Skeletal muscle tissue (tissue), 4 donors: ENCODE measurements around the gene NPM1. TPM values are rescaled to one million over a fixed set of nuclear protein-coding genes. Genes with fewer than 3 reads are reported as not detected.
A peak's percentile ranks its signal among the peaks of the same experiment; 100 is the strongest.

ENCODE experiments used
- H3K27ac ChIP-seq: one replicate; pipeline ENCODE4 v1.7.0; 2013; ENCODE audit warnings: mild to moderate bottlenecking, low read depth, low read length, inconsistent platforms
- H3K27me3 ChIP-seq, 3 donors: one replicate each; pipeline ENCODE4 v1.7.0; 2013; ENCODE audit warnings: low read length in 3 of 3; ENCODE audit not compliant: control insufficient read depth in 3 of 3, insufficient read depth in 3 of 3
- H3K36me3 ChIP-seq, 3 donors: one replicate each; pipeline ENCODE4 v1.7.0; 2013; ENCODE audit warnings: low read length in 3 of 3; ENCODE audit not compliant: control insufficient read depth in 3 of 3, insufficient read depth in 3 of 3
- H3K4me1 ChIP-seq, 3 donors: one replicate each; pipeline ENCODE4 v1.7.0; 2013; ENCODE audit warnings: low read length in 3 of 3, mild to moderate bottlenecking in 3 of 3; ENCODE audit not compliant: control insufficient read depth in 3 of 3, insufficient read depth in 3 of 3
- H3K4me3 ChIP-seq, 3 donors: one replicate each; pipeline ENCODE4 v1.7.0; 2013; ENCODE audit warnings: low read length in 3 of 3
- H3K9ac ChIP-seq, 3 donors: one replicate each; pipeline ENCODE4 v1.7.0; 2013; ENCODE audit warnings: low read length in 3 of 3, mild to moderate bottlenecking in 3 of 3, moderate library complexity in 2 of 3, low read depth in 1 of 3
- H3K9me3 ChIP-seq, 3 donors: one replicate each; pipeline ENCODE4 v1.7.0; 2013; ENCODE audit warnings: low read length in 3 of 3; ENCODE audit not compliant: control insufficient read depth in 3 of 3
- total RNA-seq: library from RNA; depleted of rRNA; stranded (reverse); fragments of >200 nt; gene quantifications from one replicate; pipeline ENCODE4 v1.2.3, GENCODE V29; 2014
- donor health status: Osteomylitis.

The NPM1 gene
- total RNA-seq, 1 donor from 2014 or later, result 713 TPM

DNA sequence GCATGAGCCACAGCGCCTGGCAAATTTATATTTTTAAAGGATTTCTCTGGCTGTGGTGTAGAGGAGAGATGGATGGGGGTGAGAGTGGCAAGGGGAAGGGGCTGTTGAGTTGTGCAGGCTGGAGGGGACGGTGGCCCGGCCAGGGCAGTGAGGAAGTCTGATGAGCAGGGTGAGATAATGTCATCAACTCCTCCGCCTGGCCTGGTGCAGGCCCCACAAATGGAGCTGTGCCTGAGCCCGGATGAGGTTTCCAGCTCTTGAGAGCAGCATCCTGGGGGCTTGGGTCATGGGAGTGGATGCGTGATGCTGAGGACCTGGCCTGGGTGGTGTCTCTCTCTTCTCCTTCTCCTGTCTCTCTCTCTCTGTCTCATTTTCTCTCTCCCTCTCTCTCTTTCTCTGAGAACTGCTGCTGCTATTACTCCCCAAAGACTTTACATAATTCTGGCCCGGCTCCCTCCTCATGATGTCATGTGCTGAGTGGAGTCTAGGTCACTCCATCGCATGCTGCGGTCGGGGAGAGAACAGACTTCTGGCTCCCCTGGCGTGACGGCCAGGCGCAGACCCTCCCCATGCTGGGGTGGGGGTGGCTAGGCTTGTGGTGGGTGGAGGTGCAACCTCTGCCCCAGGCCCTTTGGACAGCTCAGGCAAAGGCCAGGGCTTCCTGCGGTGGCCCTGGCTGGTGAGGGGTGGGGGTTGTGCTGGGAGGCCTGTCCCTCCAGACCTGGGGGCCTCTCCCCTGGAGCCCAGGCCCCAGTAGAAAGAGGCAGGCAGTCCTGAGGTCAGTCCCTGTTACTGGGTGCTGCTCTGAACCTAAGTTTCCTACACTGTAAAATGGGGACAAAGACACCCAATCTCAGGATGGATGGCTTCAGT lies 58.2 kb downstream of the NPM1 start:
- Histone ChIP-seq H3K9ac (no peak overlapping the region), H3K4me1 (peaks cover 5 to 15% (median 9%) of the 10 kb centered on the region in 3 donors), H3K27me3 (no peaks in the 10 kb centered on the region), H3K36me3 (no peaks in the 10 kb centered on the region), H3K9me3 (no peaks in the 10 kb centered on the region), H3K4me3 (no peak overlapping the region), H3K27ac (no peak overlapping the region)

DNA sequence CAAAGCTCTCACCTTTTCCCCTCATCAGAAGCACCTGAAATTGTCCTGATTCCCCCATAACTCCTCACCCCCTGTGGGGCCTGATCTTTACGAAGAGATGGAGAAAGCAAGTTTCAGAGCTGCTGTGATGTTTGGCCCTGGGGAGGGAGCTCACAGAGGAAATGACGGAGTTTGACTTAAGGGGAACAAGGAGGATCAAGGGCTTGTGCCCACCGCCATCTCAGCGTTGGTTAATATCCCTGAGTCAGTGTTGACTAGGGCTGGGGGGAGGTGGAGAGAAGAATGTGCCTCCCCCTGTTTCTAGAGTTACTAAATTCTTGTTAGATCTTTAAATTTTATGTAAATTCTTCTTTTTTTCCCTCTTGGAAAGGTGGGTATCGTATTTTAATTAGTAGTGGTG lies 59.6 kb downstream of the NPM1 start:
- Histone ChIP-seq H3K4me1 (peaks cover 5 to 16% (median 8%) of the 10 kb centered on the region in 3 donors), H3K27me3 (no peaks in the 10 kb centered on the region), H3K4me3 (no peak overlapping the region), H3K9ac (no peak overlapping the region), H3K27ac (no peak overlapping the region), H3K36me3 (no peaks in the 10 kb centered on the region), H3K9me3 (no peaks in the 10 kb centered on the region)

DNA sequence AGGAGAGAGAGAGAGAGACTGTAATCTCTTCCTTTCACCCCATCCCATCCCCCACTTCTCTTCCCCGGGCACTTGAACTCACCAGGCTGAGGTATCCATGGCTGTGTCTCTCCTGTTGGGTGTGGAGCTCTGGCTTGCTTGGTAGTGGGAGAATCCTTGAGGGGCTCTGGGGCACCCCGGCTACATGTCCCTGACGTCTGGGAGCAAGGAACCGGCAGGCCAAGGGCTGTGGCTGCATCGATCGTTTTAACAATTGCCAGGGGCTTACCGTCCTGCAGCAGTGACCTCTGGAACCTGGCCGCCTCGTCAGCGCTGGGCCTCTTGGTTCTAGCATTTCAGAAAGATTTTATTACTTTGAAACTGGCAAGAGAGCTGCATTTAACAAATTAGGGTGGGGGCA lies 61.8 kb downstream of the NPM1 start:
- H3K36me3 ChIP-seq, result no peaks in the 10 kb centered on the region
- H3K27me3 ChIP-seq, result no peaks in the 10 kb centered on the region
- H3K9ac ChIP-seq, result no peak overlapping the region
- no peaks in the 10 kb centered on the region for H3K9me3 ChIP-seq
- H3K4me3 ChIP-seq, result no peak overlapping the region
- no peak overlapping the region for H3K27ac ChIP-seq
- peaks cover 4 to 16% (median 8%) of the 10 kb centered on the region in 3 donors for H3K4me1 ChIP-seq

DNA sequence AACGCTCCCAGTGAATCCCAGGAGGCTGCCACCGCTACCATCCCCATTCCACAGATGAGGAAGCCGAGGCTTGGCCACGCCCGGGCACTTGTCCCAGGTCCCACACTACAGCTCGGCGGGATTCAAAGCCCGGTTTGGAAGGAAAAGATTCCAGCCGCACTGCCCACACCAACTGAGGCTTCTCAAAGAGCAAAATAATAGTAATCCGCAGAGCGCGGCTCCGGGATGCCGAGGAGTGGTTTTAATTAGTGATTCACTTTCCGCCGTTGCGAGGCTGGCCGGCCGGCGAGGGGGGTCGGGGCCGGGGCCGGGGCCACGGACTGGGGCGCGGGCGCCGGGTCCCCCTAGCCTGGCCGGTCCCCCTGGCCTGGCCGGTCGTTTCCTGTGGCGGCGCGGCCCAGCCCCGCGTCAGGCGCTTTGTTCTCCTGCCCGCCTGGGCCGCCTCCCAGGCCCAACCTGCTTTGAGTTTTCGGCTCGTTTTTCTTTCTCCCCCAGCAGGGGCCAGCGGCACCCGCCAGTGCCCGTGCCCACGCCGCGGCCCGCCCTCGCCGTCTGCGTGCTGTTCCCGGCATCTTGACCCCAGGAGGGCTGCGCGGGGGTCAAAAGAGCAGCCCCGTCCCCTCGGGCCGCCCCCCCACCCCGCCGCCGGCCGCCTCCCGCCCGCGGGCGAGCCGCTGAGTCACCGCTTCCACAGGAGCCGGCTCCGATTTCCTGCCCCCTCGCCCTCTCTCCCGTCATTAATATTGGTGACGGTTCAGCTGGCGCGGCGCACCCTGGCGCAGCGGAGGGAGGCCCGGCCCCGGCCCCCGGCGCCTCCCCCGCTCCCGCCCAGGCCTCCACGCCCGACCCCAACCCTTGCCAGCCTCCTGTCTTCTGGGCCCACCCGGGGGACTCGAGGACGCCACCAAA lies 63.0 kb downstream of the NPM1 start:
- H3K27me3 ChIP-seq, result no peaks in the 10 kb centered on the region
- peak overlapping the region; percentile 61 to 74 (median 65) for H3K9ac ChIP-seq
- H3K27ac ChIP-seq, result peak overlapping the region; percentile 64
- H3K4me3 ChIP-seq, result peak overlapping the region in 2 of 3 donors; percentile 40 to 64
- peaks cover 4 to 13% (median 8%) of the 10 kb centered on the region in 3 donors for H3K4me1 ChIP-seq
- H3K36me3 ChIP-seq, result no peaks in the 10 kb centered on the region
- H3K9me3 ChIP-seq, result no peaks in the 10 kb centered on the region

DNA sequence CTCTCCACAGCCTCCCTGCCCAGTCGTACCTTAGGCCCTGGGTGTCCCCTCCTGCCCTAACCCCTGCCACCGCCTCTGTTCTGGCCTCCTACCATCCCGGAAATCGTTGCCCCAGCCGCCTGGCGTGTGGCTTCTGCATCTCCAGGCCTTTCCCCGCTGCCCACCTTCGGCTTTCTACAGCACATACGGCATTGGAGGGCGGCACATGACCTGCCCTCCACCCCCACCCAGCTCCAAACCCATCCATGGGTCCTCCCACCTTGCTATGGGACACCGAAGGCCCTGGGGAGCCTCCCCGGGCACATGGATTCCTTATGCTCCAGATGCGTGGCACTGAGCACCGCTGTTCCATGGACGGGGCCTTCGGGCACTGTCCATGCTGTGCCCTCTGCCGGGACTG lies 63.8 kb downstream of the NPM1 start:
- Histone ChIP-seq H3K27me3 (no peaks in the 10 kb centered on the region), H3K36me3 (no peaks in the 10 kb centered on the region), H3K9ac (peak overlapping the region in 2 of 3 donors; percentile 50 to 57), H3K4me3 (no peak overlapping the region), H3K9me3 (no peaks in the 10 kb centered on the region), H3K4me1 (peaks cover 4 to 8% (median 7%) of the 10 kb centered on the region in 3 donors), H3K27ac (peak overlapping the region; percentile 64)

DNA sequence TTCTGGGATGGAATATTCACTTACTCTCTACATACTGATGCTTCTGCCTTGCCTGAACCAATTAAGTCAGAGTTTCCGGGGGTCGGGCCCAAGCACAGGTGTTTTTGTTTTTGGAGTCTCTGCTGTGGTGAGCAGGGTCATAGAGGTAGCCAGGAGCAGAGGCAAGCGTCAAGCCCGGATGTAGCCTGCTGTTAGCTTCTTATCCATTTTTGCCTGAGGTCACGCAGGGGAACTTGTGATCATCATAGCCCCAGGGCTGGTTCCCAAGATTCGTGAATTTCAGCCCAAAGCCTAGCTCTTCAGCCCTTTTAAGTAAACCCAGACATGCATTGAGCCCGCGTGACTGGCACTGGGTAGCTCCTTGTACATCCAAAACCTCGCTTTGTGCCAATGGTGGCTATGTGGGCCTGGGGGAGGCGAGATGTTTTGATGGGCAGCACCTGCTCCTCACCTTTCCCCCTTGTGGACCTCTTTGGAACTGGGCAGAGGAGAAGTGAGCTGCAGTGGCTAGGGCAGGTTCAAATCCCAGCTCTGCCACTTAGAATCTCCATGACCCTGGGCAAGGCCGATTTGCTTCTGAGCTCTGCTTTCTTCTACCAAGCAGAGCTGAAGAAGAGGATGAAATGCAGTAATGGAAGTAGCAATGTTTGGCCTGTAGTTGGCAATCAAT lies 65.5 kb downstream of the NPM1 start:
- no peak overlapping the region for H3K27ac ChIP-seq
- H3K36me3 ChIP-seq, result no peaks in the 10 kb centered on the region
- H3K4me3 ChIP-seq, result no peak overlapping the region
- H3K27me3 ChIP-seq, result no peaks in the 10 kb centered on the region
- no peak overlapping the region for H3K9ac ChIP-seq
- H3K4me1 ChIP-seq, result peaks cover 4 to 8% (median 7%) of the 10 kb centered on the region in 3 donors
- no peaks in the 10 kb centered on the region for H3K9me3 ChIP-seq

DNA sequence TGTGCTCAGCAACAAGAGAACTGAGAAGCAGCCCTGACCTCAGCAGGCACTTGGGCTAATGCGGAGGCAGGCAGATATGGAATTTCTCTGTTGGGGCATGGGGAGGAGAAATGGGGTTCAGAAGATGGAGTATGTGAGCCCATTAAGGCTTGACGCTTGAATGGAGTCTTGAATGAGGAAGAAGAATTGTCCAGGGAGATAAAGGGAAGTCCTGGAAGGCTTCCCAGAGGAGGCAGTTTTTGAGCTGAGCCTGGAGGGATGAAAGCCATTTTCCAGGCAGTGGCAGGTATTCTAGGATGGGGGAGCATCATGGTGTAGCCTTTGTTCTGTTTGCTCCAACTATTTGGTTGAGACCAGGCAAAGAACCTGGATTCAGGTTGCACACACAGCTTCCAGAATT lies 66.3 kb downstream of the NPM1 start:
- Histone ChIP-seq H3K4me1 (peaks cover 4 to 8% (median 7%) of the 10 kb centered on the region in 3 donors), H3K9me3 (no peaks in the 10 kb centered on the region), H3K36me3 (no peaks in the 10 kb centered on the region), H3K27me3 (no peaks in the 10 kb centered on the region), H3K4me3 (no peak overlapping the region), H3K9ac (no peak overlapping the region), H3K27ac (no peak overlapping the region)

DNA sequence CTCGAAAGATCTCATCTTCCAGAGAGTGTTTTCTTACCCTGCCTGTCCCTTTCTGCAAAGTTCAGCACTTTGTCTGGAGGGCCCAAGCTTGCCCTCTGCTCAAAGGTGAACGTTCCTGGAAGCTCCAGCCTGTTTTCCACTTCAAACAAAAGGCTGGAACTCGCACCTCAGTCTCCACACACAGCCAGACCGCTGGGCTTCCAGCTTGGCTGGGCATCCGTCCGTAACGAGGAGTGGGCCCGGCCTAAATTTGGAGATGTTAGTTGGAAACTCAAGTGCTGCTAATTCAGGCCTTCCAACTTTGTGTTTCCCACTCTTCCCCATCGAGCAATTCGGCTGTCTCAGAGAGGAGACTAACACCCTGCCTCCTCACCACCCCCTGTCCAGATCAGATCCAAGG lies 66.9 kb downstream of the NPM1 start:
- H3K4me1 ChIP-seq, result peaks cover 4 to 8% (median 7%) of the 10 kb centered on the region in 3 donors
- H3K9me3 ChIP-seq, result no peaks in the 10 kb centered on the region
- H3K4me3 ChIP-seq, result no peak overlapping the region
- H3K27ac ChIP-seq, result no peak overlapping the region
- no peaks in the 10 kb centered on the region for H3K27me3 ChIP-seq
- H3K9ac ChIP-seq, result no peak overlapping the region
- no peaks in the 10 kb centered on the region for H3K36me3 ChIP-seq

DNA sequence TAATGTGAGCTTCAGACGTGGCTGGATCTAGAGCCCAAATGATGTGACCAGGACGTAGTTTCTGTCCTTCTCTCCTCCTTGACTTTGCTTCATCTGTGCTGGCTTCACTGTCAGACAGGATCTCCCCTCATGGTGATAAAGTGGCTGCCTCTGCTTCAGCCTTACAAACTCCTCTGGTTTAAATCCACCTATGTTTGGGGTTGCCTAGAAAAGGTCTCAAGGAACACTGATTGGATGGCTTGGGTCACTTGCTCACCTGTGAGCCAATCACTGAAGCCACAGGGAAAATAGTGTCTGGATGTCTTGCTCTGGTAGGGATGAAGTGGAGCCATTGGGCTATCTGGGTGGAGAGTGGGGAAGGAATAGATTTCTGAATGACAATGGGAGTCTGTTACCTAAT lies 67.9 kb downstream of the NPM1 start:
- Histone ChIP-seq H3K9me3 (no peaks in the 10 kb centered on the region), H3K4me3 (no peak overlapping the region), H3K27ac (no peak overlapping the region)

More for the DNA sequence above, 67.9 kb downstream of the NPM1 start:
- H3K27me3 ChIP-seq, result peaks cover 0 to 2% (median 0%) of the 10 kb centered on the region in 3 donors
- no peak overlapping the region for H3K9ac ChIP-seq
- H3K4me1 ChIP-seq, result peaks cover 0 to 3% (median 3%) of the 10 kb centered on the region in 3 donors
- H3K36me3 ChIP-seq, result no peaks in the 10 kb centered on the region
